Gastroesophageal sphincter (tissue), 3 donors: ENCODE results near the gene TPST2.

Source experiments
- CTCF ChIP-seq, 4 experiments: fragments of 200-600 bp in 2 of 4; fragments of 450-650 bp in 2 of 4; sonication (generic) in 1 of 4; IDR thresholded peaks; one replicate each; pipeline ENCODE4 v1.5.1; 2017 to 2019; ENCODE audit warnings: antibody characterized with exemption in 4 of 4, mild to moderate bottlenecking in 2 of 4, moderate library complexity in 2 of 4
- EP300 ChIP-seq: sonication (generic); formaldehyde crosslinking; IDR thresholded peaks from one replicate; pipeline ENCODE4 v1.6.1; 2017; ENCODE audit warnings: antibody characterized with exemption, mild to moderate bottlenecking
- POLR2A ChIP-seq, 2 donors: fragments of 450-650 bp; IDR thresholded peaks; one replicate each; pipeline ENCODE4 v1.6.1; 2017; ENCODE audit warnings: antibody characterized with exemption in 2 of 2, mild to moderate bottlenecking in 2 of 2, moderate library complexity in 1 of 2
- POLR2AphosphoS5 ChIP-seq: sonication (generic); formaldehyde crosslinking; IDR thresholded peaks from one replicate; pipeline ENCODE4 v1.6.1; 2017; ENCODE audit warnings: antibody characterized with exemption

DNA sequence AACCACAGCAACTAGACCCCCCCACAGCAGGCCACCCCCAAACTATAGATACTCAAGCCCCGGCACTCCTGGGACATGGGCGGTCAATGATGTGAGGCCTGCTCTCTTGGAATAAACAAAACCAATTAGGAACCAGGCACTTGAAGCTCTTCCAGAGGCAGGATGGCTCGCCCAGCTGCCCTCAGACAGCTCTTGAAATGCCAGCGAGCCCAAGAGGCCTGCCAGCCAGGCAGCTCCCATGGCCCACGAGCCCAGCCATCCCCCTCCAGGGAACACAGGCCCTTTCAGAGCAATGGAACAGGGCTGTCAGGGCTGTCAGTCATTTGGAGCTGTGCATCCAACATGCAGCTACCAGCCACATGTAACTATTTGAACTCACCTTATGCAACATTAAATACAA, 43.6 kb downstream of the TPST2 start:
- TF ChIP-seq CTCF (IDR thresholded peaks at IDR 0.05) (no peak), POLR2AphosphoS5 (no peak), EP300 (no peak), POLR2A (IDR thresholded peaks at IDR 0.05) (no peak)
